ENCODE measurements around the gene GPATCH2L.

The GPATCH2L gene

DNA sequence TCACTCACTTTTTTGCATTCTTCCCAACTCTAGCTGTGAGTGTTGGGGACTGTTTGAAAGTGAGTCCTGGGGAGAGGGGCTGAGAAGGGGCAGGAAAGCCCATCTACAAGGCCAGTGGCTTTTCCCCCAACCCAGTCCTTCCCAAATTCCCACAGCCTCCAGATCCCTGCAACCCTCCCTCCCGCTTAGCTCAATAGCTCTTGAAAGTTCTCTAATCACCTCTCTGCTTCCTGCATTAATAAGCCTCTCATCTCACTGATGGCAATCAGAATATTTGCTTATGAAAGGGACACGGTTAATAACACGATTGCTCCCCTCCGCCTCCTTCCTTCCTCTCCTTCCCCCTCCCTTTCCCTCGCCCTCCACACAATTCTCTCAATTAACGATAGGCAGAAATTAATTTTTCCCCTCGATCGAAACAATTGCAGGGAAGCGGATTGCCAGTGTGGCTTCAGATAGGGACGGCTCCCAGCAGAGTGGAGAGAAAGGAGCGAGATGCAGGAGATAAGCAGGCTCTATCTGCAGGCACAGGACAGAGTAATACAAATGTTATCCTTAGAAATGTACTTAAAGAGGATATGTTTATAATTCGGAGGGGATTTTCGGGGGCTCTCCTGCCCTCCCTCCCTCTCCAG is 15.1 kb upstream of the GPATCH2L start:
- no peak for DNase-seq (ENCODE audit: low spot score)

DNA sequence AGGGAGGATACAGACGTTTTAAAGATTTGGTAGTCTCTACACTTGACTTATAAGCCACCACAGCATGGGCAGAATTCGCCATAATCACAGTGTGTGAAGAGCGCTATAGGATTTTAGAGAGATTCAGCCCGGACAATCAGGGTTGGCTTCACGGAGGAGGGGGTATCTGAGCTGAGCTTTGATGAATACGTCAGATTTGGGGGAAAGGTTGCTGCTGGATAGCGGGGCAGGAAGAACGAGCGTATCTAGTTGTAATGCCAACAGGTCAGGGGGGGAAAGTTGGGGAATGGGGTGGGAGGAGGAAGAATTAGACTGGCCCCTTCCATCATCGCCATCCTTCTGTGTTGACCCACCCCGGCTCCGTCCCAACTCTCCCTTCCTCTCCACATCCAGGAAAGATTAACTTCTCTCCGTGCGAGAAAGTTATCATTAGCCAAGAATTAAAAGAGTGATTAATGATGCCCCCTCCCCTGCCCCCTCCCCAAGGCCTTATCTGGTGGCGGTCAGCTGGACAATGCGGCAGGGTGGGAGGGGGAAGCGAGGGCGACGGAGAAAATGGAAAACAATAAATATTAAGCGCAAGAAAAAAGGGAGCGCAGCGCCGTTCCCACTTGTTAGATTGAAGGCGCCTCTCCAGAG is 13.5 kb upstream of the GPATCH2L start:
- DNase-seq (ENCODE audit: low spot score) = no peak

DNA sequence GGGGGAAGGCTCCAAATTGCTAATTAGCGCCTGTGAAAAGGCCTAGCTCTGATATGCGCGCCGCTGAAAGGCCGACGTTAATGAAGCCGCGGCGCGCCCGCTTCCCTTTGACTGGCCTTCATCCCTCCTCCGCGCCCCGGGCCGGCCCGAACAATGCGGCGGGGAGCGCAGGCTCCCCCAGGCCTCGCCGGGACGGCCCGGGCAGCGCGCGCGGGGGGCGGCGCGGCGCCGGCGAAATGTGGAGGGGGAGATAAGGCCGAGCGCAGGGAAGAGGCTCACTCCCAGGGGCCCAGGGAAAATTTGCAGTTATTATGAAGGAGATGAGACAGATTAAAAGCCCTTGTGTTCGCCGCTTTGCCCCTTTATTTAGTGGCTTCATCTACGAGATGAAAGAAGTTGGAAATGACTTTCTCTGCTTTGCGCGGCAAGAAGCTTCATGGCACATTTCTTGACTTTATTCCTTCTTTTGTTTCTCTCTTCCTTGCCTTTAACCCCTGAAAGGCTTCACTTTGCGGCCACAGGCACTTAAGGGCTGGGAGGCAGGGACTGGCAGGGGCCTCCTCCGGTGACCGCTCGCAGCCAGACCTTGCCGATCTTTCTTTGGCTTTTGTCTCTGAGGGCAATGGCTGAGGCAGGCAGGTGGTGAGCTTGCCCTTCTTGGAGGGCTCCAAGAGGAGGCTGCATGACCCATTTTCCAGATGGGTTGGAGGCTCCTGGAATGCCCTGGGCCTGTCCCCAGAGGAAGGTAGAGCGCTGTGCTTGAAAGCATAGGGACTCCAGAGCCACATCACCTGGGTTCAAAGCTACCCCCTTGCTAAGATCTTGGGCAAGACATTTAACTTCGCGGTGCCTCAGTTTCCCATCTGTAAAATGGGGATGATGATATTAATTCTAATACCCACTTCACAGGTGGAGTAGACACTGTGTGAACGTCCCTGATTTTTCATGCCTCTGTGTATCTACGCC is 12.7 kb upstream of the GPATCH2L start:
- DNase-seq (ENCODE audit: low spot score) = no peak

DNA sequence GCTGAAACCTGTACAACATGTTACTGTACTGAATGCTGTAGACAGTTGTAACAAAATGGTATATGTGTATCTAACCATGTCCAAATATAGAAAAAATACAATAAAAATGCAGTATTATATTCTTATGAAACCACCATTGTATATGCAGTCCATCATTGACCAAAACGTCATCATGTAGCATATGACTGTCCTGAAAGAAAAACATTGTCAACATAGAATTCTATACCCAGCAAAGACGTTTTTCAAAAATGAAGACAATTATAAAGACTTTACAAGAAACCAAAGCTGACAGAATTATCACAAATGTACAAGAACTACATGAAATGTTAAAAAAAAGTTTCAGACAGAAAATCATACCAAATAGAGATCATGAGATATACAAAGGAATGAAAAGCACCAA is 8.1 kb upstream of the GPATCH2L start:
- no peak for DNase-seq (ENCODE audit: low spot score)

- no peak for DNase-seq (ENCODE audit: low spot score)
These were observed 4.7 kb upstream of the GPATCH2L start for GRCh38 chr14:76146976-76147375.

DNA sequence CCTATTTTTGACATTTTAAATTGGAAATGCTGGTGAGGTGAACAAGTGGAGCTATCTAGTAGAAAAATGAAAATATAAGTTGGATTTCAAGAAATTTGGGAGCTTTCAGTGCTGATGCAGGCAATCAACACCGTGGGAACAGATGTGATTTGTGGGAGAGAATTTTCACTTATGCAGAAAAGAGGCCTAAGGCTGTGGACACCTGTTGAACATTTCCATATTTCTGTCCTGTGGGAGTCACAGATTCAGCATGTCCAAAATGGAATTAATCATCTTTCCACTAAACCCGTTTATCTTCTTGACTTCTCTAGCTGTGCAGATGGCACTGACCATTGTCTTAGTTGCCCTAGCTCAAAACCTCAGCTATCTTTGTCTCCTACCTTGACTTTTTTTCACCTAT is 2.5 kb upstream of the GPATCH2L start:
- no peak for DNase-seq (ENCODE audit: low spot score)

DNA sequence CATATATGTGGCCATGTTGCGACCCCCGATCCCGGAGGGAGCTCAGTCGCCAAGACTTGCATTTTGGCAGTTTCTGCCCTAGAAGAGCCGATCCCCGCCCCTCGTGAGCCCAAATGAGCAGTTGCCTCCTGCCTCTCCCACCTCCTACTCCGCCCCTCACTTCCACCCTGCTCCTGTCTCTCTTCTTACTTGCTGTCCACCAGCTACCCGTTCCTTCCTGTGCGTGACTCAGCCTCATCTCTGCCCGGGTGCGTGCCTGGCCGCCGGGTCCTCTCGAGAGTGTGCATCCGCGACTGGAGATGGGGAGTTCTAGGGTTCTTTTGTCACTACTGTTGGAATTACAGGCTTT is 585 bp downstream of the GPATCH2L start:
- peak; percentile 41 for DNase-seq (ENCODE audit: low spot score)

DNA sequence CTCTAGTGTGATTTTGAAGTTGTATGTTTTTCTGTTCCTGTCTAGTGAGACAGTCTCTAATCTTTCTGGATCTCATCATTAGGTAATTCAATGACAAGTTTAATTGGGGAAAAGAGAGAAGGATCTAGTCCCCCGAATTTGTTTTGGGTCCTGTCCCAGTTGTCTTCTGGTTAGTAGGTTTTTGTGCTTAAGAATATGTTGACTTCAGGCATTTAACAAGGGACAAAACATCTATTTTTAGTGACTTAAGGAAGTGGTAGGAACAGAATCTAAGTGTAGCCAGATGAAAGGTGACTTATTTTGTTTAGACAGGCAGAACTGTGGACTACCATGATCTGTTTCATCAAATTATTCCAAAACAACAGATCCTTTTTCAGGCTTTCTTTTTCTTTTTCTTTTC is 2.2 kb downstream of the GPATCH2L start:
- DNase-seq (ENCODE audit: low spot score) = no peak

GRCh38 chr14:76154539-76155126 is 2.9 kb downstream of the GPATCH2L start:
- DNase-seq (ENCODE audit: low spot score) = no peak

DNA sequence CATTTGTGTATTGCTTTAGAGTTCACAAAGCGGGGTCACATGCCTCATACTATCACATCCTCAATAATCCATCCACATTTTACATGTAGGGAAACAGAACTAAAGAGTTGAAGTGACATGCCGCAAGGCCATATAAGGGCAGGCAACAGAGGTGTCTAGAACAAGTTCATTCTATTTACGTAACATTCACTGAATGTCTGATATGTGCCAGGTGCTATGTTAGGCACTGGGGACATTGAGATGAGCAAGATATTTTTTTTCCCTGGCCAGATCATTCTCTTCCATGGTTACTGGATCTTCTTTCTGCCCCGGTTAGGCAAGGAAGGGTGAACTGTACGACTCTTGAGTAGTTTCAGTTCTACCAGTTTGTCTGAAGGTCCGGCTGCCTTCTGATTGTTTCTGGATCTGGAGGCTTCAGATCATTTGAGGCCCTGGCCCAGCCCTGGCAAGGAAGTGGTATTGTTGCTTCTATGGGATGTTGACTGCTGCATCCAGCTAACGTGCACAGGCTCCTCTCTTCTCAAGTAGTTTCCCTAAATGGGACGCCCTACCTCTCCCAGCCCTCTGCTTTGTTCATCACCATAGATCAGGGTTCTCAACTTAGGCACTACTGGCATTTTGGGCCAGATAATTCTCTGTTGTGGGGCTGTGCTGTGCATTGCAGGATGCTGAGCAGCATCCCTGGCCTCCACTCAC is 12.1 kb downstream of the GPATCH2L start:
- no peak for DNase-seq (ENCODE audit: low spot score)

GRCh38 chr14:76168531-76168930 is 16.8 kb downstream of the GPATCH2L start:
- no peak for DNase-seq (ENCODE audit: low spot score)

DNA sequence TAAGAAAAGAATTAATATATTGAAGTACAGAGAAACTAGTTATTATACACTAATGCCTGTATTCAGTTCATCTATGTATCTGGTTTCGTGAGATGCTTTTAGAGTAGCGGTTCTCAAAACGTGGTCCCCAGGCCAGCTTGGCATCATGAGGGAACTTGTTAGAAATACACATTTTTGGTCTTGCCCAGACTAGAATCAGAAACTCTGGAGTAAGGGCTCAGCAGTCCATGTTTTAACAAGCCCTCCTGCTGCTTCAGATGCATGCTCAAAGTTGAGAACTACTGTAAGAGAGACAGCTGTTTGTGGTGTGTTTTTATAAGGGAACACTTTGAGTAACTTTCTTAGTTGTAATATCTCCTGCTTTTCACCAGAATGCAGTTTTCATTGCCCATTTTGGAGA is 18.1 kb downstream of the GPATCH2L start:
- DNase-seq (ENCODE audit: low spot score) = no peak

GRCh38 chr14:76174982-76175381 is 23.3 kb downstream of the GPATCH2L start:
- DNase-seq (ENCODE audit: low spot score) = no peak

DNA sequence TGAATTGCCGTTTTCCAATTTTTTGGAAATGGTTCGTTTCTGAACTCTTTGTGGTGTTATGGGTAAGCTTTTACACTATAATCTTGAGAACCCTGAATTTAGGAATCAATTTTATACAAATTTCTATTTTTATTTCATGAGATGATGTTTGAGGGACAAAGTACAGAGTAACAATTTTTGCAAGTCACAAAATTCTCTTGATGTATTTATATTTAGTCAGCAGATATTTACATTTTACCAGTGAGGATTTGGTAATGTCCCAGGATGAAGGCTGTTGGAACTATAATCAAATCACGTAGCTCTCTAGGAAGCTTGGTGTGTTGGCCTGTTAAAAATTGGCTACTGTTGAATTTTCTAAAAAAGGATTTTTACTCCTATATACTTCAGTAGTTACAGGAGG is 24.2 kb downstream of the GPATCH2L start:
- DNase-seq (ENCODE audit: low spot score) = no peak

- no peak for DNase-seq (ENCODE audit: low spot score)
These were observed 29.8 kb downstream of the GPATCH2L start for GRCh38 chr14:76181546-76181945.

DNA sequence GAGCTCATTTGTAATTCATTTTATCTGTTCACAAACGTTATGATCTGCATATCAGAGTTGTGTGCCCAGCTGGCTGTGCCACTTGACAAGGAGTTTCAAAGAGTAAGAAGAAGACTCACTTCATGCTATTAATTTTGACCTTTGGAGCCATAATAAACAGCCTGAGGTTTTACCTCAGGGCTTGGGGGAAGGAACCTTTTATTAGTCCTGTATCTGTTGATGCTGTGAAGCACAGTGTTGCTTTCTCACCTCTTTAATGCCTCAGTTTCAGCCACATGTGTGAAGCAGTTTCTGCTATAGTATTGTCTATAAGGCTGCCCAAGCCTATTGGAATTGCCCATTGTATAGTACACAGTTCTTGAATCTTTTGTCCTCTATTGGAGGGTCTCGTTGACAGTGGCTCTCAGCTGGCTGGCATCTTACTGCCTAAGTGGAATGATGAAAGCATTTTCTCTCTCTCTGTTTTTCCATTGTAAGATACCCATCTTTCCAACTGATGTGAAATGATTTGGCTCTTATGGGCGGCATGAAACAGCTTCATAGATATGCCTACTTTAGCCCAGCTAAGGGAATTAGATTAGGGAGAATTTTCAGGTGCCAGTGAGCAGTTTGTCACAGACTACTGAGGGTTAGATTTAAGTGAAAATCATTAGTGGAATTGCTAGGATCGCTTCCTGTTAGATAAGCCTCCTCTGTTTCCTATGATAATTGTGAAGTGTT is 34.7 kb downstream of the GPATCH2L start:
- no peak for DNase-seq (ENCODE audit: low spot score)

- DNase-seq (ENCODE audit: low spot score) = peak; percentile 70
These were observed 39.6 kb downstream of the GPATCH2L start for GRCh38 chr14:76191297-76191696.

- DNase-seq (ENCODE audit: low spot score) = no peak
These were observed 42.0 kb downstream of the GPATCH2L start for GRCh38 chr14:76193696-76194095.

GRCh38 chr14:76194327-76194726 is 42.6 kb downstream of the GPATCH2L start:
- DNase-seq (ENCODE audit: low spot score) = no peak

- no peak for DNase-seq (ENCODE audit: low spot score)
These were observed 43.3 kb downstream of the GPATCH2L start for GRCh38 chr14:76195003-76195402.

GRCh38 chr14:76196980-76197695 is 45.4 kb downstream of the GPATCH2L start:
- peak; percentile 18 for DNase-seq (ENCODE audit: low spot score)

Measured in Ammon's horn (tissue), 1 donor.